Ascending aorta (tissue), 2 donors: ENCODE data around the gene STRAP. TPM values are rescaled to one million over a fixed set of nuclear protein-coding genes. Genes with fewer than 3 reads are reported as not detected.
A peak's percentile ranks its signal among the peaks of the same experiment; 100 is the strongest.

ENCODE experiments used
- DNase-seq, 2 donors: peaks; one replicate each; pipeline ENCODE4 v3.0.0-alpha.2; 2019; ENCODE audit warnings: low spot score in 2 of 2
- H3K27ac ChIP-seq, 2 donors: fragments of 200-600 bp; sonication (generic); one replicate each; pipeline ENCODE4 v1.5.1; 2016 to 2017; ENCODE audit warnings: mild to moderate bottlenecking in 1 of 2
- H3K27me3 ChIP-seq: fragments of 200-600 bp; sonication (generic); one replicate; pipeline ENCODE4 v1.5.1; 2017
- H3K36me3 ChIP-seq, 2 donors: fragments of 200-600 bp; sonication (generic); one replicate each; pipeline ENCODE4 v1.5.1; 2016
- H3K4me1 ChIP-seq, 2 donors: fragments of 200-600 bp; sonication (generic); one replicate each; pipeline ENCODE4 v1.5.1; 2016 to 2017; ENCODE audit warnings: mild to moderate bottlenecking in 1 of 2
- H3K4me3 ChIP-seq, 2 donors: fragments of 200-600 bp; sonication (generic); one replicate each; pipeline ENCODE4 v1.5.1; 2016 to 2017; ENCODE audit warnings: mild to moderate bottlenecking in 1 of 2
- H3K9me3 ChIP-seq, 2 donors: fragments of 200-600 bp; sonication (generic); one replicate each; pipeline ENCODE4 v1.5.1; 2016
- intact Hi-C: fragments of 100-400 bp; cut with DNase I; formaldehyde crosslinking; loops from one replicate; pipeline ENCODE4 v1.15.1; 2023
- total RNA-seq: library from RNA; depleted of rRNA; stranded (reverse); fragments of >200 nt; gene quantifications from one replicate; pipeline ENCODE4 v1.1.0, GENCODE V29; 2016
- TF ChIP-seq, protein P1 (sequence below), 3 experiments: fragments of 200-600 bp in 2 of 3; fragments of 450-650 bp in 1 of 3; sonication (generic) in 2 of 3; IDR thresholded peaks; one replicate each; pipeline ENCODE4 v1.5.1; 2016 to 2019; ENCODE audit warnings: antibody characterized with exemption in 3 of 3, mild to moderate bottlenecking in 1 of 3, moderate library complexity in 1 of 3

Gene STRAP, protein sequence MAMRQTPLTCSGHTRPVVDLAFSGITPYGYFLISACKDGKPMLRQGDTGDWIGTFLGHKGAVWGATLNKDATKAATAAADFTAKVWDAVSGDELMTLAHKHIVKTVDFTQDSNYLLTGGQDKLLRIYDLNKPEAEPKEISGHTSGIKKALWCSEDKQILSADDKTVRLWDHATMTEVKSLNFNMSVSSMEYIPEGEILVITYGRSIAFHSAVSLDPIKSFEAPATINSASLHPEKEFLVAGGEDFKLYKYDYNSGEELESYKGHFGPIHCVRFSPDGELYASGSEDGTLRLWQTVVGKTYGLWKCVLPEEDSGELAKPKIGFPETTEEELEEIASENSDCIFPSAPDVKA
- 17.1 TPM for total RNA-seq

DNA sequence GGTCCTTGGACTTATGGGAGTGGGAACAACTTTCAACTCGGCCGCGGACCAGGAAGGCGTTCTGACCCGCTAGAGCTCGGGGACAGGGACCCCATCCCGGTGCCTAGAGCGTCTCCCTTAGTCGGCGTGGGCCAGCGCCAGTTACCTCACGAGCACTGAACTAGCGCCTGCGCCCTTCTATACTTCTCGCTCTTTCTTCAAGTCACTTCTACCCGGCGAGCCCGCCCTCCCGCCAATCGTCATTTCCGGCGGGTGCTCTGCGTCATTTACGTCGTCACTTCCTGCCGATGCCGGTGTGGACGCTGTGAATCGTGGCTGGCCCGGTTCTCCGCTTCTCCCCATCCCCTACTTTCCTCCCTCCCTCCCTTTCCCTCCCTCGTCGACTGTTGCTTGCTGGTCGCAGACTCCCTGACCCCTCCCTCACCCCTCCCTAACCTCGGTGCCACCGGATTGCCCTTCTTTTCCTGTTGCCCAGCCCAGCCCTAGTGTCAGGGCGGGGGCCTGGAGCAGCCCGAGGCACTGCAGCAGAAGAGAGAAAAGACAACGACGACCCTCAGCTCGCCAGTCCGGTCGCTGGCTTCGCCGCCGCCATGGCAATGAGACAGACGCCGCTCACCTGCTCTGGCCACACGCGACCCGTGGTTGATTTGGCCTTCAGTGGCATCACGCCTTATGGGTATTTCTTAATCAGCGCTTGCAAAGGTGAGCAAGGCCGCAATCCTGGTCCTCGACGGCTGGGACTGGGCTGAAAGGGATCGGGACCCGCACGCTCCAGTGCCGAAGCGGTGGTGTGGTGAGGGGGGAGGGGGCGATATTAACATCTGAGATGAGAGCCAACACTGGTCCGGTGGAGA, at the start of gene STRAP:
STRAP (plus strand) TSS at position 270 of the 854 bp plus-strand sequence; CDS start at position 591, 321 bp downstream.
- H3K4me1 ChIP-seq = peaks cover 3 to 24% of the 10 kb centered on the region in 2 donors
- intact Hi-C loops = loop anchor here (1.0 kb wide), 1 partner anchor 1108 kb away; a partner anchor contains a TSS
- TF ChIP-seq, protein P1, sequence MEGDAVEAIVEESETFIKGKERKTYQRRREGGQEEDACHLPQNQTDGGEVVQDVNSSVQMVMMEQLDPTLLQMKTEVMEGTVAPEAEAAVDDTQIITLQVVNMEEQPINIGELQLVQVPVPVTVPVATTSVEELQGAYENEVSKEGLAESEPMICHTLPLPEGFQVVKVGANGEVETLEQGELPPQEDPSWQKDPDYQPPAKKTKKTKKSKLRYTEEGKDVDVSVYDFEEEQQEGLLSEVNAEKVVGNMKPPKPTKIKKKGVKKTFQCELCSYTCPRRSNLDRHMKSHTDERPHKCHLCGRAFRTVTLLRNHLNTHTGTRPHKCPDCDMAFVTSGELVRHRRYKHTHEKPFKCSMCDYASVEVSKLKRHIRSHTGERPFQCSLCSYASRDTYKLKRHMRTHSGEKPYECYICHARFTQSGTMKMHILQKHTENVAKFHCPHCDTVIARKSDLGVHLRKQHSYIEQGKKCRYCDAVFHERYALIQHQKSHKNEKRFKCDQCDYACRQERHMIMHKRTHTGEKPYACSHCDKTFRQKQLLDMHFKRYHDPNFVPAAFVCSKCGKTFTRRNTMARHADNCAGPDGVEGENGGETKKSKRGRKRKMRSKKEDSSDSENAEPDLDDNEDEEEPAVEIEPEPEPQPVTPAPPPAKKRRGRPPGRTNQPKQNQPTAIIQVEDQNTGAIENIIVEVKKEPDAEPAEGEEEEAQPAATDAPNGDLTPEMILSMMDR (IDR thresholded peaks at IDR 0.05) = peak in 1 of 3 experiments; percentile 8

GRCh38 chr12:15834575-15834974, 47.6 kb upstream of the STRAP start:
- intact Hi-C loops = no loop called here
- Histone ChIP-seq H3K9me3 (no peaks in the 10 kb centered on the region), H3K4me1 (peaks cover 0 to 15% of the 10 kb centered on the region in 2 donors), H3K27ac (no peak overlapping the region), H3K27me3 (no peaks in the 10 kb centered on the region), H3K4me3 (no peak overlapping the region), H3K36me3 (no peaks in the 10 kb centered on the region)
- no peak for DNase-seq
- TF ChIP-seq, protein P1 (IDR thresholded peaks at IDR 0.05) = no peak

More for the DNA sequence above, at the start of gene STRAP:
- no peaks in the 10 kb centered on the region for H3K9me3 ChIP-seq
- H3K27me3 ChIP-seq = no peaks in the 10 kb centered on the region
- H3K27ac ChIP-seq = peak within 1 kb of the TSS; percentile 97
- peaks cover 0 to 3% of the 10 kb centered on the region in 2 donors for H3K36me3 ChIP-seq
- peak within 1 kb of the TSS; percentile 75 to 85 for H3K4me3 ChIP-seq
- peak; percentile 89 to 99 for DNase-seq

DNA sequence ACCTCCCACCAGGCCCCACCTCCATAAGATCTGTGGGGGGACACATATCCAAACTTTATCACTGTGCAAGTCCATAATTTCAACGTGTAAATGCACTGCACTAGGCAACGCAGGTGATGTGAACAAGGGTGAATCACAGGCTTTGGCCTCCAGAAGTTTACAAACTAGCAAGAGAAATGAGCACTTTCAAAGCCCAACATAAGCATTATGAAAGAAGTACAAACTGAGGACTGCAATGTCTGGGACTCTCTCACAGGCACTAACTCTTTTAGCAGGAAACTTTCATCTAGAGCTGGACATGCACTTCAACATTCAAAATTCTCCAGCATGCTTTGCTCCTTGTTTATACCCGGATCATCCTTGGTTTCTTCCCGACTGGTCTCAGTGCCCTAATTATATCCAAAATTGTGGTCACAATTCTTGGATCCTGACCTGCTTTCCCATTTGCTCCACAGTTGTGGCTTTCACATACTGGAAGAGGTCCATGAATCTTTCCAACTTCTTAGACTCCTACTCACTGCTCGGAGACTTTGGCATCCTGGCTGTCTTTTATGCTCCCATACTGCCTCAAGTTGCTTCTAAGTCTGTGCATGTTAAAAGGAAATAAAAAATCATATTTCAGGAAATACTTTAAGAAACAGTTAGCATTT, 44.9 kb upstream of the STRAP start:
- TF ChIP-seq, protein P1 (IDR thresholded peaks at IDR 0.05) = no peak
- no peaks in the 10 kb centered on the region for H3K36me3 ChIP-seq
- peak overlapping the region in 1 of 2 donors; percentile 32 for H3K4me3 ChIP-seq
- H3K9me3 ChIP-seq = no peaks in the 10 kb centered on the region
- H3K27me3 ChIP-seq = no peaks in the 10 kb centered on the region
- no peak for DNase-seq
- intact Hi-C loops = loop anchor here (5.0 kb wide), 1 partner anchor 50 kb away; the partner anchor contains the start of gene EPS8
- peaks cover 0 to 3% of the 10 kb centered on the region in 2 donors for H3K4me1 ChIP-seq
- peak overlapping the region; percentile 5 to 53 for H3K27ac ChIP-seq

DNA sequence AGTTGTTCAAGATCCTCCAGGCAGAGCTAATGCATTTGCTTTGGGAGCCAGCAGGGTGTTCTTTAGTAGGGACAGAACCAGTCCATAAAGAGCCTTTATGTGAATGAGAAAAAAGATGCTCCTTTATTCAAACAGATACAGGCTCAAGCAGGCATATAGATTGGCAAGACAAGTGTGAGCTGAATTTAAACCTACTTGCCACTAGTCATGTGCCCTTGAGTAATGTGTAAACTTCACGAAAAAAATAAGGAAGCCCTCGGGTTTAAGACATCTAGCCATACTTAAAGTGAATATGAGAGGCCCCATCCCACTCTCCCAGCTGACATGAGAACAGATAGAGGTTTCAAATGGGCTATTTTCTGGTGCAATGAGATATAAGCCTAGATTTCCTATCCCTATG, 43.1 kb upstream of the STRAP start:
- intact Hi-C loops = loop anchor here (5.0 kb wide), 1 partner anchor 52 kb away; the partner anchor contains the start of gene EPS8
- Histone ChIP-seq H3K4me1 (peaks cover 0 to 3% of the 10 kb centered on the region in 2 donors), H3K4me3 (no peak overlapping the region), H3K27me3 (no peaks in the 10 kb centered on the region), H3K9me3 (no peaks in the 10 kb centered on the region), H3K36me3 (no peaks in the 10 kb centered on the region), H3K27ac (no peak overlapping the region)
- TF ChIP-seq, protein P1 (IDR thresholded peaks at IDR 0.05) = no peak
- no peak for DNase-seq

DNA sequence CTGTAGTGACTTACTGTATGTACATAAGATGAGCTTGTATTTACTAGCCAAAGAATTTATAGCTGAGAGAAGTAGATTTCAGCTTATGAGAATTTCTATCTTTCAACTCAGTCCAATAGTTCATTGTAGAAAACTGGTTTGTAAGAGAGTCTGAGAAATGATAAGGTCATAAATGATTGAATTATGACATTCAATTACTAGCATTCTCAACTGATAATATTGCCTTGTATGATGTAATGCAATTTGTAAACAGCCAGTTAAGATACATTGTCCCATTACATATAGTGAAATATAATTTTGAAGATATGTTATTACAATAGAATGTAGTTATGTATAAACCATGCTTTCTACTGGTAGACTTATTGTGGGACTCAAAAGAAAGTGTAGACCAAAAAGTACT, 42.5 kb upstream of the STRAP start:
- no peak overlapping the region for H3K4me3 ChIP-seq
- H3K27me3 ChIP-seq = no peaks in the 10 kb centered on the region
- H3K4me1 ChIP-seq = peaks cover 0 to 3% of the 10 kb centered on the region in 2 donors
- intact Hi-C loops = loop anchor here (5.0 kb wide), 1 partner anchor 52 kb away; the partner anchor contains the start of gene EPS8
- H3K27ac ChIP-seq = no peak overlapping the region
- H3K9me3 ChIP-seq = no peaks in the 10 kb centered on the region
- no peaks in the 10 kb centered on the region for H3K36me3 ChIP-seq
- no peak for DNase-seq
- TF ChIP-seq, protein P1 (IDR thresholded peaks at IDR 0.05) = no peak
